GM20431 (cell line): ENCODE results near the gene TMCC3.

ENCODE experiments used
- in situ Hi-C: fragments of 300-500 bp; cut with MseI, MboI; formaldehyde crosslinking; loops from one replicate; pipeline ENCODE4 v1.15.0; 2020; ENCODE audit warnings: low sequenced_read_pairs; ENCODE audit not compliant: unreplicated experiment

The TMCC3 gene

DNA sequence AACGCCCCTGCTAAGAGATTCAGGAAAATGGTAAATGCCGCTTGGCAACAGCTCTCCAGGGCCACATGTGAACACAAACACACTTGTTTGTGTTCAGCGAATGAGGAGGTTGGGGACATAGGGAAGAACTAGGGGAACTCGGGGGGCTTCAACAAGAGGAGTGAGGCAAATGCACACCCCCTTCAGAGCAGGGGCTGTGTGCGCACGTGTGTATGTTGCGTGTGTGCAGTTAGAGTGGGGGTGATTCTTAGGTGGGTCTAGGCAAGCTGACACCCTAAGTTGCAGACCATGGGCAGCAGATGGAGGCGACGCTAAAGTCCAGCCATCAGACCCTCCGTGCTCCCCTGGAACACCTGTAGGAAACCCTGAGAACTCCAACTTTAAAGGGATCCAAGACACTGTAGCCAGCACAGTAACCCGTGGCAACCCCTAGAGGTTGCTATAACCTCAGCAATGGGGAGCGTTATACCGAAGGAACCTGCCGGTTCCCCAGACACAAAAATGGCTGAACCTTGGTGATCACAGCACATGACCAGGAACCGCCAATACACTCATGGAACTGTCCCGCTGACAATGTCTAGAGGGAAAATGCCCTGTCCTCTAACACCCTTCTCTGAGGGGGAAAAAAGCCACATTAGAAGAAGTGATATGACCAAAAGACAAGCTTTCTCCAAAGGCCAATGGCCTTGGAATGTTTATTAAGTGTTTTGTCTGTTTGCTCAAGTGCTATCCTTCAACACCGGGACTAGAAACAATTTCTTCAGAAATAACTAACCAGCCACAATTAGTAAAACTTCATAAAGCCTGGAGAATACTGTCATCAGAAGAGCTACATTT is 104.2 kb downstream of the TMCC3 start:
- in situ Hi-C loops, result no loop called here

DNA sequence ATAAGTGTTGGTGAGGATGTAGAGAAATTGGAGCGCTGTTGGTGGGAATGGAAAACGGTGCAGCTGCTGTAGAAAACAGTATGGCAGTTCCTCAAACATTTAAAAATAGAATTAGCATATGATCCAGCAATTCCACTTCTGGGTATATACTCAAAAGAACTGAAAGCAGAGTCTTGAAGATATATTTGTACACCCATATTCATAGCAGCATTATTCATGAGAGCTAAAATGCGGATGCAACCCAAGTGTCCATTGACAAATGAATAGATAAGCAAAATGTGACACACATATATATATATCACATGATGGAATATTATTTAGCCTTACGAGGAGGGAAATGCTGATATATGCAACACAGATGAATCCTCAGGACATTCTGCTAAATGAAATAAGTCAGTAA is 106.0 kb downstream of the TMCC3 start:
- in situ Hi-C loops, result no loop called here

DNA sequence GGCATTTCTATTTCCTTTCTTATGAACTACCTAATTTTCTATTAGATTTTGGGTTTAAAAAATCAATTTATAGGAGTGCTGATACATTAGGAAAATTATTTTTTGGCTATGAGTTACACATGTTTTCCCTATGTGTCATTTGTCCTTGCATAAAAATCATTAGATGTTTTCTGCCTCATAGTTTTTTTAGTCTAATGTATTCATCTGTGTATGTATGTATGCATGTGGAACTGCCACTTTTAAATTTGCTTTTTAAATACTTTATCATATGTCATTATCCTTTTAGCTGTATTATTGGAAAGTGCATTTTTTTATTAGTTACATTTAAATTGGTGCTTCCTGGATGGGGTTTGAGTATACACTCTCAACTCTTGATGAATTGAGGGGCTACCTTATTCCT is 112.0 kb downstream of the TMCC3 start:
- in situ Hi-C loops, result loop anchor here (10.0 kb wide), 1 partner anchor 404 kb away; no protein-coding TSS in a partner anchor

DNA sequence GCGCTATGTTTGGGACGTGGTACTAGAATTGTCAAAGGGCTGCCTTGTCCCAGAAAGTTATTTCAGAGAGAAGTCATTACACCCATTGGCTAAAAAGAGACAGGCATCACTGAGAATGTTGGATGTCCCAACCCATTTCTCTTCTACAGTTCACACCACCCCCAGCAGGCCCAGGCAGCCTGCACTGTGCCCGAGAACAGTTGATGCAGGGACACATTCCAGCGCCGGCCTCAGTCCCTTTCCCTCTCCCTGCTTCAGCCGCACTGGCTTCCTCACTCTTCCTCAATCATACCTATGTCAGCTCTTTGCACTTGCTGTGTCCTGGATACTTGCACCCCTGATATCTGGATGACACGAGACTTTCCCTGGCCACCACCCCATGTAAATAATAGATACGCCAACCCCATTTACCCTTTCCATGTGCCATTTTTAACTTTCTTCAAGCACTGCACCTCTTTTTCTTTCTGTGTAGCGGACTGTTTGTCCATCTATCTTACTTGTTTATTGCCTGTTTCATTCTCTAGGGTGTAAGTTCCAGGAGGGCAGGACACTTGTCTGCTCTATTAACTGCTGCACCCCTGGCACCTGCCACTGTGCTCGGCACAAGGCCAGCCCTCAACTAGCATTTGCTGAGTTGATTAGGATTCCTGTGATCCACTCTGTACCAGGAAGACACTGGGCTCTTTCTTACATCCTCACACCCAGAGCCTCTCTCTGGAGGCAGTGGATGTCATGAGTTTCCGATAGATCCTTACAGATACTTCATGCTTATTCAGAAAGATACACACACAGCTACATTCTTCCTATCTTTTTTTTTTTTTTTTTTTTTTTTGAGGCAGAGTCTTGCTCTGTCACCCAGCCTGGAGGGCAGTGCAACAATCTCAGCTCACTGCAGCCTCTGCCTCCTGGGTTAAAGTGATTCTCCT is 114.1 kb downstream of the TMCC3 start:
- in situ Hi-C loops, result loop anchor here (10.0 kb wide), 1 partner anchor 402 kb away; no protein-coding TSS in a partner anchor

DNA sequence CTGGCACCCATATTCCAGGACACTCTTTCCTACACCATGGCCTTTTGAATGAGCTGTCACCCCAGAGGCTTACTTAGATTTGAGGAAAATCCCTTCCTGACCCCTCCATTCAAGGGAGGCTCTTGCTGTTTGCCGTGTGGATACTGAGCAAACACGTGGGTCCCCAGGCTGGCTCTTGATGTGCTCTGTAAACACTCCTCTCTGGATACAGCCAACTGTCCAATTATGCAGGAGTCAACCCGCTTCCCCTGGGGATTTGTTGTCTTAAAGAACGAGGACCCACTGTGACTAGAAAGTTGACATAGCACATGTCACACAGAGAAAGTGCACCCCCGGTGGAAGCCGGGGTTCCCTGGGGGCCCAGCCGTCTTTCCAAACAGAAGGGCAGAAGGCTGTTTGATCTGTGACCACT is 114.8 kb downstream of the TMCC3 start:
- in situ Hi-C loops, result loop anchor here (10.0 kb wide), 1 partner anchor 401 kb away; no protein-coding TSS in a partner anchor

DNA sequence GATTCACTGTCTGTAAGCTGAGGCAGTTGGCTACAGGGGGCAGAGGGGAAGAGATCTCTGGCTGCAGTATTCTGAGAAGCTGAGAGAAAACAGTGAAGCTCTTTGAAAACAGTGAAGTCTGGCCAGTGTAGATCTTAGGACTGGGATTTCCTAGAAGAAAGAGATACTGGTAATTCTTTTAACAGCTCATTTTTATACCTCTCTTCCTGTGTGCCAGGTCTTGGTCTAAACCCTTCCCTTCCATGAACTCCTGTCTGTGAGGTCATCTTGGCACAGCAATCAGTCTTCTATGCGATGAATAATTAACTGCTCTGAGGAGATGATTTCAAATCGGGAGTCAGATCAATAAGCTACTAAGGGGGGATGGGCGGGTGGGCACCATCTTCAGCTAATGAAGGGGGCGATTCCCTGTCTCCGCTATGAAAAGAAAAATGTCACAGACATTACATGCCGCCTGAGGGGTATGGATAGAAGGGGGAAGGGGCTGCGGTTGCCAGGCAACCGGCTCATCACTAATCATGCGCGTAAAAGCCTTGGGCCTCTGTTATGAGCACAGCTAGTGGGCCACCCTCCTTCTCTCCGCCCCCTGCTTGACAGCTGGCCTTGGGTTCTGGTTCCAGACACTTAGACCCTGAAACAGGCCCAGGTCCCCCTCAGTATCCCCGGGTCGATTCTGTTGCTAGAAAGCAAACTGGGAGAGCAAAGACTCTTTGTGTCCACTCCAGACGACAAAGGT is 115.4 kb downstream of the TMCC3 start:
- in situ Hi-C loops, result loop anchor here (10.0 kb wide), 1 partner anchor 400 kb away; no protein-coding TSS in a partner anchor

DNA sequence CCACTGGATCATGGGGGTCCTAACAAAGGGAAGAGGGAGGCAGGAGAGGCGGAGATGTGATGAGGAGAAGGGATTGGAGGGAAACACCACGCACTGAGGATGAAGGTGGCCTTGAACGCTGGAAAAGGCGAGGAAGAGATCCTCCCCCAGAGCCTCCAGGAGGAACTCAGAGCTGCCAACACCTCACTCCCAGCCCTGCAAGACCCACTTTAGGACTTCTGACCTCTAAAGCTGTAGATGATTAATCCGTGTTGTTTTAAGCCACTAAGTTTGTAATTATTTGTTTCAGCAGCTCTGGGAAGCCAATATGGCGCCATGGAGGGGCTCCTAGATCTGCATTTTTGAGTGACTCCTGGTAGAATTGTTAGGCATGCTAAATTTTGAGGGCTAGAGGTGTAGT is 116.1 kb downstream of the TMCC3 start:
- in situ Hi-C loops, result loop anchor here (10.0 kb wide), 1 partner anchor 399 kb away; no protein-coding TSS in a partner anchor

DNA sequence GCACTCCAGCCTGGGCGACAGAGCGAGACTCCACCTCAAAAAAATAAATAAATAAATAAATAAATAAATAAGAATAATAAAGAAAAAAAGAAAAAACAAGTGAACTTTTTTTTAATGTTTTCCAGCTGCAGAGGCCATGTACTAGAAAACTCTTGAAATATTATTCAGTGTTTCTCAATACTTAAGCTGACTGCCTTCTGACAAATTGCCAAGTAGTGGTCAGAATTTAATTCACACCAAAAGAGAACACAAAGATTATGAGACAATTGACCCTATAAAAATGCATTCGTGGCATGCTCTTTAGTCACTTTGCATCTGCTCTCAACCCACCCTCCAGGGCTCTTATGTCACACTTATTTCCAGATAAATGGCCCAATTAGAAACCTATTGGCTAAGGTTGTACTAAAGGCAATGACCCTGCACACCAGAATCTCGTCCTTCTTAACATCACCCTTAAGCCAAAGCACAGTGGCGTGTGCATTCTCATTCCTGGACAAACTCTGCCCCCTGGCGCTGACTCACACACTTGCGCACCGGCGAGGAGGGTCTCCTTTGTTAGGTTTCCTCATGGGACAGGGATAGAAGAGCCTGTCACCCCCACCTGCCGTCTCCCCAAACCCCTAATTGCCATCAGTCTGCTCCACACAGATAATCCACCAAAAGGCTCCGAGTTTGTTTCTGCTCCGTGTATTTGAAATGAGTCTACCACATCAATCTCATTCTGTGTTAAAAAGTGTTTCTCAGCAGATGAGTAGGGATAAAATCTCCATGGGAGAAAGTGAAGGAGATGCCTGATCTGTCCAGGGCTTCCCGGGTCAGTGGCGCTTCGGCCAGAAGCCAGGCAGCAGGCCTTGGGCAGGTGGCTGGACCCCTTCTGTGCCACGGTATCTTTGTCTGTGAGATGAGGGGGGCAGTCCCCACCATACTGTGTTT is 117.6 kb downstream of the TMCC3 start:
- in situ Hi-C loops, result loop anchor here (10.0 kb wide), 1 partner anchor 398 kb away; no protein-coding TSS in a partner anchor

DNA sequence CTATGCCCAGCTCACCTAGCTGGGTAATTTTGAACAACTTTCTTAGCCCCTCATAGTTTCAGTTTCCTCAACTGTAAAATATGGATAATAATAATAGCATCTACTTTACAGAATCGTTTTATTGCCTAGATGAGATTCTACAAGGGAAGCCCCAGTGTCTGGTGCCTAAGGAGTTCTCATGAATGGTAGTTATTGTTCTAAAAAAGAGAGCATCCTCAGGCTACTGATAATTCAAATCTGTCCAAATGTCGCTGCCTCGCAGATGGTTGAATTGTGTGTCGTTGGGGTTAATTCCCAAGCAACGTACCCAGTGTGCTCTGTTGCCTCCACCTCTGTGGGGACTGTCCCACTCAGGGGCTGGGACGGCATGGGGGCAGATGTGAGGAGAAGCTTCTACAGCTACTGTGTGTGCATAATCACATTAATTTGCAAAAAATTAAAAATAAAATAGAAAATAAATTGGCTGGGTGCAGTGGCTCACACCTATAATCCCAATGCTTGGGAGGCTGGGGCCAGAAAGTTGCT is 119.1 kb downstream of the TMCC3 start:
- in situ Hi-C loops, result loop anchor here (10.0 kb wide), 1 partner anchor 396 kb away; no protein-coding TSS in a partner anchor

DNA sequence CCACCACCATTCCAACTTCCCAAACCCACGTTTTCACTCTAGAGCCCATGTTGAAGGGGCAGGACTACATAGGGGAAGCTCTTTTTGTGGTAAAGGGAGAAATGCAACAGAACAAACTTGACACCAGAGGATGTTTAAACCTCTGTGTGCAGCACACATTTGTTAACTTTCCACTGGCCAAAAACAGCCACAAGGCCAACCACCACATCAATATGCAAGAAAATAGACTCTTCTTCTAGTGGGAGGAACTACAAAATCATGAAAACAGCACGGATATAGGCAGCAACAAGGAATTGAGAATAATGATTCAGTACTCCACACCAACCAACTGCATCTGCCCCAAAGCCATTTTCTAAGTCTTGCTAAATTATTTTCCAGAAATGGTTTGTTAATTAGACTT is 124.4 kb downstream of the TMCC3 start:
- in situ Hi-C loops, result no loop called here
